ENCODE measurements around the gene RIPOR1.

DNA sequence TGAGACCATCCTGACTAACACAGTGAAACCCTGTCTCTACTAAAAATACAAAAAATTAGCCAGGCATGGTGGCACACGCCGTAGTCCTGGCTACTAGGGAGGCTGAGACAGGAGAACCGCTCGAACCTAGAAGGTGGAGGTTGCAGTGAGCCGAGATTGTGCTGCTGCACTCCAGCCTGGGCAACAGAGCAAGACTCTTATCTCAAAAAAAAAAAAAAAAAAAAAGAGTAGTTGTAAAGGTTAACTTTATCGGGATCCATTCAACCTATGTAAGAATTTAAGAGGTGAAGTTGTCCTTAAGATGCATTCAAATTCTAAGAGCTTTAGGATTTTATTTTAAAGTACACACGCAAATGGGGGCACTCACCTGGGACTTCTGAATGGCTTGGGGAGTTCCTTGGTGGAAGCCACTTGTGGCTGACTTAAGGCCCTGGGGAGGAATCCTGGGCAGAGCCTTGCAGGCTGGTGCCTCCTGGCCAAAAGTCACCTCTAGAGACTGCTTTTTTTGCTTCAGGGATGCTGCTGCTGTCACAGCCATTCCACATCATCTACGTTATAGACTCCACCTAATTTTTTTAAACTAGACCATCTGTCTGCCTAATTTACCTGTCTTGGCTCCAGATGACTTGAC, 37.0 kb downstream of the RIPOR1 start:
- TF ChIP-seq EZH2 (IDR thresholded peaks at IDR 0.05; ENCODE audit: low read length) = no peak
- TF ChIP-seq, protein P1, sequence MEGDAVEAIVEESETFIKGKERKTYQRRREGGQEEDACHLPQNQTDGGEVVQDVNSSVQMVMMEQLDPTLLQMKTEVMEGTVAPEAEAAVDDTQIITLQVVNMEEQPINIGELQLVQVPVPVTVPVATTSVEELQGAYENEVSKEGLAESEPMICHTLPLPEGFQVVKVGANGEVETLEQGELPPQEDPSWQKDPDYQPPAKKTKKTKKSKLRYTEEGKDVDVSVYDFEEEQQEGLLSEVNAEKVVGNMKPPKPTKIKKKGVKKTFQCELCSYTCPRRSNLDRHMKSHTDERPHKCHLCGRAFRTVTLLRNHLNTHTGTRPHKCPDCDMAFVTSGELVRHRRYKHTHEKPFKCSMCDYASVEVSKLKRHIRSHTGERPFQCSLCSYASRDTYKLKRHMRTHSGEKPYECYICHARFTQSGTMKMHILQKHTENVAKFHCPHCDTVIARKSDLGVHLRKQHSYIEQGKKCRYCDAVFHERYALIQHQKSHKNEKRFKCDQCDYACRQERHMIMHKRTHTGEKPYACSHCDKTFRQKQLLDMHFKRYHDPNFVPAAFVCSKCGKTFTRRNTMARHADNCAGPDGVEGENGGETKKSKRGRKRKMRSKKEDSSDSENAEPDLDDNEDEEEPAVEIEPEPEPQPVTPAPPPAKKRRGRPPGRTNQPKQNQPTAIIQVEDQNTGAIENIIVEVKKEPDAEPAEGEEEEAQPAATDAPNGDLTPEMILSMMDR (optimal IDR thresholded peaks at IDR 0.05 in 1 of 3, IDR thresholded peaks at IDR 0.05 in 1 of 3, conservative IDR thresholded peaks at IDR 0.05 in 1 of 3; ENCODE audit: extremely low read depth in 1 of 3, insufficient read depth in 2 of 3, low read length in 3 of 3) = no peak
